Esophagus squamous epithelium (tissue), 5 donors: ENCODE measurements around the gene MTOR. TPM values are rescaled to one million over a fixed set of nuclear protein-coding genes. Genes with fewer than 3 reads are reported as not detected.

Experiments
- DNase-seq: peaks from one replicate; lab custom pipeline; 2025; lab: John Stamatoyannopoulos, UW
- H3K27ac ChIP-seq, 4 donors: fragments of 200-600 bp; sonication (generic); one replicate each; pipeline ENCODE4 v1.5.1; 2016 to 2019; ENCODE audit warnings: mild to moderate bottlenecking in 1 of 4
- H3K27me3 ChIP-seq, 4 donors: fragments of 200-600 bp; sonication (generic); 1 replicate in 3 of 4; 2 replicates in 1 of 4; pipeline versions ENCODE4 v1.5.1 to v1.6.0; 2017 to 2021; ENCODE audit warnings: antibody characterized with exemption in 1 of 4
- H3K36me3 ChIP-seq, 3 donors: fragments of 200-600 bp; sonication (generic); one replicate each; pipeline ENCODE4 v1.5.1; 2016 to 2019
- H3K4me1 ChIP-seq, 3 donors: fragments of 200-600 bp; sonication (generic); one replicate each; pipeline ENCODE4 v1.5.1; 2017 to 2019
- H3K4me3 ChIP-seq, 4 donors: fragments of 200-600 bp; sonication (generic); 1 replicate in 3 of 4; 2 replicates in 1 of 4; pipeline ENCODE4 v1.5.1; 2016 to 2019; ENCODE audit warnings: mild to moderate bottlenecking in 2 of 4, moderate library complexity in 1 of 4
- H3K9me3 ChIP-seq, 3 donors: fragments of 200-600 bp; sonication (generic); one replicate each; pipeline ENCODE4 v1.5.1; 2016 to 2019
- CTCF ChIP-seq, 6 experiments: fragments of 450-650 bp in 4 of 6; fragments of 200-600 bp in 2 of 6; sonication (generic) in 2 of 6; IDR thresholded peaks; one replicate each; pipeline ENCODE4 v1.5.1; 2016 to 2019; ENCODE audit warnings: antibody characterized with exemption in 6 of 6, mild to moderate bottlenecking in 4 of 6, moderate library complexity in 4 of 6
- POLR2A ChIP-seq, 4 donors: fragments of 450-650 bp; IDR thresholded peaks; one replicate each; pipeline ENCODE4 v1.6.1; 2017; ENCODE audit warnings: antibody characterized with exemption in 4 of 4, mild to moderate bottlenecking in 4 of 4, moderate library complexity in 3 of 4
- WGBS, 2 donors: methylation state at CpG; one replicate each; pipeline ENCODE4 v1.1.5; 2018; 5-methylcytosine and 5-hydroxymethylcytosine counted together
- intact Hi-C: fragments of 100-400 bp; cut with DNase I; formaldehyde crosslinking; loops from one replicate; pipeline ENCODE4 v1.15.0; 2022
- total RNA-seq, 4 donors: library from RNA; depleted of rRNA; stranded (reverse); fragments of >200 nt; gene quantifications; one replicate each; pipeline ENCODE4 v1.1.0, GENCODE V29; 2016
- donor health status: DM: yes; HTN: yes; CAD: no.

The MTOR gene
- total RNA-seq, 4 donors from 2014 or later = 25.4 to 34.2 (median 30.1) TPM

GRCh38 chr1:11214698-11215380, 47.5 kb downstream of the MTOR start:
- WGBS, 2 donors = 75 to 91% methylated on average over 3 of the region's 3 CpGs
- intact Hi-C loops = no loop called here
- no peak for TF ChIP-seq POLR2A (IDR thresholded peaks at IDR 0.05)
- no peak for TF ChIP-seq CTCF (IDR thresholded peaks at IDR 0.05)
- H3K4me1 ChIP-seq = no peaks in the 10 kb centered on the region
- peaks cover 24 to 100% (median 46%) of the 10 kb centered on the region in 3 donors for H3K36me3 ChIP-seq
- H3K4me3 ChIP-seq = no peak overlapping the region
- no peaks in the 10 kb centered on the region for H3K9me3 ChIP-seq
- H3K27me3 ChIP-seq = no peaks in the 10 kb centered on the region
- DNase-seq = no peak
- no peak overlapping the region for H3K27ac ChIP-seq

GRCh38 chr1:11211925-11212587, 50.3 kb downstream of the MTOR start:
- intact Hi-C loops = no loop called here
- Histone ChIP-seq H3K27ac (no peak overlapping the region), H3K9me3 (no peaks in the 10 kb centered on the region), H3K4me3 (no peak overlapping the region), H3K27me3 (no peaks in the 10 kb centered on the region), H3K36me3 (peaks cover 24 to 100% (median 46%) of the 10 kb centered on the region in 3 donors), H3K4me1 (no peaks in the 10 kb centered on the region)
- TF ChIP-seq POLR2A (IDR thresholded peaks at IDR 0.05) = no peak
- no peak for TF ChIP-seq CTCF (IDR thresholded peaks at IDR 0.05)
- WGBS, 2 donors = 92% methylated on average over 12 of the region's 12 CpGs
- DNase-seq = no peak

- Histone ChIP-seq H3K4me3 (no peak overlapping the region), H3K27ac (no peak overlapping the region), H3K9me3 (no peaks in the 10 kb centered on the region), H3K36me3 (peaks cover 24 to 100% (median 46%) of the 10 kb centered on the region in 3 donors), H3K27me3 (no peaks in the 10 kb centered on the region), H3K4me1 (no peaks in the 10 kb centered on the region)
- DNase-seq = no peak
- intact Hi-C loops = no loop called here
- 95 to 97% methylated on average over 3 to 4 of the region's 4 CpGs for whole genome bisulfite sequencing, 2 donors
- TF ChIP-seq POLR2A (IDR thresholded peaks at IDR 0.05) (no peak), CTCF (IDR thresholded peaks at IDR 0.05) (no peak)
Measured at GRCh38 chr1:11211461-11211860, 50.9 kb downstream of the MTOR start.

- TF ChIP-seq POLR2A (IDR thresholded peaks at IDR 0.05) (no peak), CTCF (IDR thresholded peaks at IDR 0.05) (no peak)
- no peak overlapping the region for H3K27ac ChIP-seq
- no peak overlapping the region for H3K4me3 ChIP-seq
- H3K27me3 ChIP-seq = no peaks in the 10 kb centered on the region
- intact Hi-C loops = no loop called here
- WGBS, 2 donors = 78 to 80% methylated on average over 6 of the region's 6 CpGs
- peaks cover 15 to 100% (median 45%) of the 10 kb centered on the region in 3 donors for H3K36me3 ChIP-seq
- H3K4me1 ChIP-seq = no peaks in the 10 kb centered on the region
- no peaks in the 10 kb centered on the region for H3K9me3 ChIP-seq
- DNase-seq = no peak
Measured at GRCh38 chr1:11207898-11208611, 54.3 kb downstream of the MTOR start.
